ENCODE data around the gene JARID2.
"Not testable (repeated sequence)": the region's sequence is repeated elsewhere in the genome, so short reads cannot be mapped to it uniquely, and the experiment has no call there.

Gene JARID2

GRCh38 chr6:15535495-15536197 is 289.8 kb downstream of the JARID2 start:
- Histone ChIP-seq H3K27ac (no peak overlapping the region), H3K9me3 (ENCODE audit: severe bottlenecking) (no peaks in the 10 kb centered on the region), H3K27me3 (ENCODE audit: insufficient read depth, low read depth, severe bottlenecking) (no peaks in the 10 kb centered on the region), H3K36me3 (peaks cover 15% of the 10 kb centered on the region), H3K4me3 (ENCODE audit: low read depth, low read length) (no peak overlapping the region)
- no peak for TF ChIP-seq CTCF (IDR thresholded peaks at IDR 0.05; ENCODE audit: low read depth, low read length)
- DNase-seq = no peak

- Histone ChIP-seq H3K27me3 (ENCODE audit: insufficient read depth, low read depth, severe bottlenecking) (no peaks in the 10 kb centered on the region), H3K27ac (no peak overlapping the region), H3K9me3 (ENCODE audit: severe bottlenecking) (no peaks in the 10 kb centered on the region), H3K4me3 (ENCODE audit: low read depth, low read length) (no peak overlapping the region), H3K36me3 (peaks cover 10% of the 10 kb centered on the region)
- DNase-seq = no peak
- no peak for TF ChIP-seq CTCF (IDR thresholded peaks at IDR 0.05; ENCODE audit: low read depth, low read length)
Measured at GRCh38 chr6:15536198-15536955, 290.5 kb downstream of the JARID2 start.

- Histone ChIP-seq H3K9me3 (ENCODE audit: severe bottlenecking) (no peaks in the 10 kb centered on the region), H3K4me3 (ENCODE audit: low read depth, low read length) (no peak overlapping the region), H3K36me3 (no peaks in the 10 kb centered on the region; the same call in 1 of the 2 replicates), H3K27ac (no peak overlapping the region), H3K27me3 (ENCODE audit: insufficient read depth, low read depth, severe bottlenecking) (no peaks in the 10 kb centered on the region)
- DNase-seq = no peak
- no peak for TF ChIP-seq CTCF (IDR thresholded peaks at IDR 0.05; ENCODE audit: low read depth, low read length)
Measured at GRCh38 chr6:15538106-15538505, 292.2 kb downstream of the JARID2 start.

- peaks cover 3% of the 10 kb centered on the region for H3K9me3 ChIP-seq (ENCODE audit: severe bottlenecking)
- TF ChIP-seq CTCF (IDR thresholded peaks at IDR 0.05; ENCODE audit: low read depth, low read length) = no peak
Measured at GRCh38 chr6:15538766-15539495, 293.1 kb downstream of the JARID2 start.

GRCh38 chr6:15539722-15540270 is 293.9 kb downstream of the JARID2 start:
- no peak for DNase-seq
- Histone ChIP-seq H3K27me3 (ENCODE audit: insufficient read depth, low read depth, severe bottlenecking) (no peaks in the 10 kb centered on the region), H3K4me3 (ENCODE audit: low read depth, low read length) (no peak overlapping the region), H3K27ac (no peak overlapping the region), H3K9me3 (ENCODE audit: severe bottlenecking) (peaks cover 3% of the 10 kb centered on the region), H3K36me3 (no peaks in the 10 kb centered on the region; the same call in 1 of the 2 replicates)
- TF ChIP-seq CTCF (IDR thresholded peaks at IDR 0.05; ENCODE audit: low read depth, low read length) = no peak

More at GRCh38 chr6:15538766-15539495, 293.1 kb downstream of the JARID2 start:
- DNase-seq = no peak
- H3K27me3 ChIP-seq (ENCODE audit: insufficient read depth, low read depth, severe bottlenecking) = no peaks in the 10 kb centered on the region
- H3K27ac ChIP-seq = no peak overlapping the region
- no peak overlapping the region for H3K4me3 ChIP-seq (ENCODE audit: low read depth, low read length)
- no peaks in the 10 kb centered on the region; the same call in 1 of the 2 replicates for H3K36me3 ChIP-seq

GRCh38 chr6:15543332-15543917 is 297.6 kb downstream of the JARID2 start:
- not testable (repeated sequence) for H3K27ac ChIP-seq; H3K36me3 ChIP-seq; DNase-seq; H3K9me3 ChIP-seq (ENCODE audit: severe bottlenecking); H3K27me3 ChIP-seq (ENCODE audit: insufficient read depth, low read depth, severe bottlenecking); H3K4me3 ChIP-seq (ENCODE audit: low read depth, low read length)
